ENCODE results near the gene COLEC12. TPM values are rescaled to one million over a fixed set of nuclear protein-coding genes. Genes with fewer than 3 reads are reported as not detected.

Gene COLEC12
- total and polyA plus RNA-seq, 2 donors (not counting 3 experiments of a cell fraction or from before 2014, with no cell fraction given), result 8.0 to 17.1 TPM

DNA sequence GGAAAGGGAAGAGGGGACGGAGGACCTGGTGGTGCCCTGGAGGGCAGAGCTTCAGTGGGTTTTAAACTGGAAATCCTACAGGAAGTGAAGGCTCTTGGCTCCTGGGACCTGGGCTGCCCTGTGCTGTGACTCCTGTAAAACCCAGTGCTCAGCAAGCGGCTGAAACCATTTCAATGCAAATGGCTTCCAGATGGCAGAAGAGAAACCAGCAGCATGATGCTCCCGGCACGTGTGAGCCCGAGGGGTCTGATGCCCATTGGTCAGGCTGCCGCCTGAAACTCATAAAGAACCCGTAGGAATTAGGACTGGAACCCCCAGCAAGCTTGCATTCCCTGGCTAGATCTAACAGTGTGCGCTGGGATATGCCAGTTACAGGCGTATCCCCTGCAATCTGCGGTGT is 123.4 kb downstream of the COLEC12 start:
- no peaks in the 10 kb centered on the region for H3K27me3 ChIP-seq (ENCODE audit: control insufficient read depth in 2 of 2, insufficient read depth in 2 of 2, low read length in 2 of 2)
- no peak overlapping the region for H3K4me3 ChIP-seq (replicated peaks in 1 of 3; ENCODE audit: insufficient read depth in 1 of 3, low read depth in 1 of 3, low read length in 3 of 3)
- no peaks in the 10 kb centered on the region for H3K4me1 ChIP-seq (ENCODE audit: control insufficient read depth, extremely low read depth, insufficient read depth, low read length)
- H3K27ac ChIP-seq (ENCODE audit: insufficient read depth, low read depth, low read length), result no peak overlapping the region
- no peak for DNase-seq (ENCODE audit: low read depth, low spot score)
- no peak overlapping the region for H3K9ac ChIP-seq (replicated peaks; ENCODE audit: extremely low read depth, insufficient read depth, low read length)
- dilution Hi-C loops (cut with MboI; ENCODE audit: extremely low pct_ligation_motif_present, low sequenced_read_pairs) (no loop called here), intact Hi-C loops (cut with micrococcal nuclease) (no loop called here)
- no TSS peak for BruUV-seq (replicated peaks)
- H3K79me2 ChIP-seq (ENCODE audit: control insufficient read depth, insufficient read depth, low read length), result no peaks in the 10 kb centered on the region
- TF ChIP-seq POLR2AphosphoS5 (IDR thresholded peaks at IDR 0.05; ENCODE audit: insufficient read depth, low read depth, low read length) (no peak), GATA2 (IDR thresholded peaks at IDR 0.05; ENCODE audit: insufficient read depth, insufficient read length, low read depth, low read length) (no peak), POLR2A (IDR thresholded peaks at IDR 0.05; ENCODE audit: low read depth, low read length) (no peak), JUN (IDR thresholded peaks at IDR 0.05; ENCODE audit: borderline replicate concordance, insufficient read depth, insufficient read length, low read depth) (no peak), FOS (IDR thresholded peaks at IDR 0.05; ENCODE audit: borderline replicate concordance, insufficient read depth, low read length) (no peak), MYC (IDR thresholded peaks at IDR 0.05; ENCODE audit: low read depth, low read length) (no peak), EZH2 (IDR thresholded peaks at IDR 0.05; ENCODE audit: borderline replicate concordance, low read depth, low read length, severe bottlenecking) (no peak)
- TF ChIP-seq, protein P1, sequence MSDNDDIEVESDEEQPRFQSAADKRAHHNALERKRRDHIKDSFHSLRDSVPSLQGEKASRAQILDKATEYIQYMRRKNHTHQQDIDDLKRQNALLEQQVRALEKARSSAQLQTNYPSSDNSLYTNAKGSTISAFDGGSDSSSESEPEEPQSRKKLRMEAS (IDR thresholded peaks at IDR 0.05; ENCODE audit: insufficient read depth, insufficient read length), result no peak
- TF ChIP-seq, protein P2, sequence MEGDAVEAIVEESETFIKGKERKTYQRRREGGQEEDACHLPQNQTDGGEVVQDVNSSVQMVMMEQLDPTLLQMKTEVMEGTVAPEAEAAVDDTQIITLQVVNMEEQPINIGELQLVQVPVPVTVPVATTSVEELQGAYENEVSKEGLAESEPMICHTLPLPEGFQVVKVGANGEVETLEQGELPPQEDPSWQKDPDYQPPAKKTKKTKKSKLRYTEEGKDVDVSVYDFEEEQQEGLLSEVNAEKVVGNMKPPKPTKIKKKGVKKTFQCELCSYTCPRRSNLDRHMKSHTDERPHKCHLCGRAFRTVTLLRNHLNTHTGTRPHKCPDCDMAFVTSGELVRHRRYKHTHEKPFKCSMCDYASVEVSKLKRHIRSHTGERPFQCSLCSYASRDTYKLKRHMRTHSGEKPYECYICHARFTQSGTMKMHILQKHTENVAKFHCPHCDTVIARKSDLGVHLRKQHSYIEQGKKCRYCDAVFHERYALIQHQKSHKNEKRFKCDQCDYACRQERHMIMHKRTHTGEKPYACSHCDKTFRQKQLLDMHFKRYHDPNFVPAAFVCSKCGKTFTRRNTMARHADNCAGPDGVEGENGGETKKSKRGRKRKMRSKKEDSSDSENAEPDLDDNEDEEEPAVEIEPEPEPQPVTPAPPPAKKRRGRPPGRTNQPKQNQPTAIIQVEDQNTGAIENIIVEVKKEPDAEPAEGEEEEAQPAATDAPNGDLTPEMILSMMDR (IDR thresholded peaks at IDR 0.05; ENCODE audit: extremely low read depth in 1 of 2, insufficient read depth in 1 of 2, low read depth in 1 of 2, low read length in 2 of 2), result no peak
- no peak overlapping the region for H2AFZ ChIP-seq (ENCODE audit: low read depth, low read length)
- H3K9me1 ChIP-seq (replicated peaks; ENCODE audit: control insufficient read depth, extremely low read depth, insufficient read depth, low read length), result no peaks in the 10 kb centered on the region
- H3K9me3 ChIP-seq (replicated peaks; ENCODE audit: control insufficient read depth, insufficient read depth, low read length), result no peaks in the 10 kb centered on the region
- no peaks in the 10 kb centered on the region for H4K20me1 ChIP-seq (replicated peaks; ENCODE audit: control insufficient read depth, extremely low read depth, insufficient read depth, low read length)
- ChIA-PET CTCF (interaction anchor here (0.8 kb wide), 1 partner anchor 239 kb away, joined by 3 read pairs; no protein-coding TSS in a partner anchor), POLR2A (no interaction called here)
- no peak overlapping the region for H3K4me2 ChIP-seq (ENCODE audit: insufficient read depth, low read length)
- FAIRE-seq, result no peak
- no peaks in the 10 kb centered on the region for H3K36me3 ChIP-seq (ENCODE audit: control insufficient read depth in 2 of 2, extremely low read depth in 1 of 2, insufficient read depth in 2 of 2, low read length in 2 of 2)
